ENCODE results near the gene TSPAN18.

Gene TSPAN18

GRCh38 chr11:44860346-44860745 is 133.6 kb downstream of the TSPAN18 start:
- DNase-seq (ENCODE audit: extremely low read depth, insufficient read length): no peak
- Histone ChIP-seq H3K27me3 (replicated peaks; ENCODE audit: control insufficient read depth, insufficient read depth, low read length) (no peaks in the 10 kb centered on the region; the same call in 1 of the 2 replicates), H3K36me3 (ENCODE audit: control insufficient read depth, insufficient read depth, low read length) (no peaks in the 10 kb centered on the region), H3K4me3 (replicated peaks; ENCODE audit: low read depth, low read length) (no peak overlapping the region)
- TF ChIP-seq, protein P1, sequence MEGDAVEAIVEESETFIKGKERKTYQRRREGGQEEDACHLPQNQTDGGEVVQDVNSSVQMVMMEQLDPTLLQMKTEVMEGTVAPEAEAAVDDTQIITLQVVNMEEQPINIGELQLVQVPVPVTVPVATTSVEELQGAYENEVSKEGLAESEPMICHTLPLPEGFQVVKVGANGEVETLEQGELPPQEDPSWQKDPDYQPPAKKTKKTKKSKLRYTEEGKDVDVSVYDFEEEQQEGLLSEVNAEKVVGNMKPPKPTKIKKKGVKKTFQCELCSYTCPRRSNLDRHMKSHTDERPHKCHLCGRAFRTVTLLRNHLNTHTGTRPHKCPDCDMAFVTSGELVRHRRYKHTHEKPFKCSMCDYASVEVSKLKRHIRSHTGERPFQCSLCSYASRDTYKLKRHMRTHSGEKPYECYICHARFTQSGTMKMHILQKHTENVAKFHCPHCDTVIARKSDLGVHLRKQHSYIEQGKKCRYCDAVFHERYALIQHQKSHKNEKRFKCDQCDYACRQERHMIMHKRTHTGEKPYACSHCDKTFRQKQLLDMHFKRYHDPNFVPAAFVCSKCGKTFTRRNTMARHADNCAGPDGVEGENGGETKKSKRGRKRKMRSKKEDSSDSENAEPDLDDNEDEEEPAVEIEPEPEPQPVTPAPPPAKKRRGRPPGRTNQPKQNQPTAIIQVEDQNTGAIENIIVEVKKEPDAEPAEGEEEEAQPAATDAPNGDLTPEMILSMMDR (IDR thresholded peaks at IDR 0.05; ENCODE audit: insufficient read depth, low read length, poor library complexity, severe bottlenecking): no peak

GRCh38 chr11:44861849-44862557 is 135.2 kb downstream of the TSPAN18 start:
- Histone ChIP-seq H3K27me3 (replicated peaks; ENCODE audit: control insufficient read depth, insufficient read depth, low read length) (no peaks in the 10 kb centered on the region; the same call in 1 of the 2 replicates), H3K36me3 (ENCODE audit: control insufficient read depth, insufficient read depth, low read length) (no peaks in the 10 kb centered on the region), H3K4me3 (replicated peaks; ENCODE audit: low read depth, low read length) (no peak overlapping the region)
- DNase-seq (ENCODE audit: extremely low read depth, insufficient read length): peak; percentile 72
- TF ChIP-seq, protein P1 (IDR thresholded peaks at IDR 0.05; ENCODE audit: insufficient read depth, low read length, poor library complexity, severe bottlenecking): no peak

- Histone ChIP-seq H3K36me3 (ENCODE audit: control insufficient read depth, insufficient read depth, low read length) (no peaks in the 10 kb centered on the region), H3K27me3 (replicated peaks; ENCODE audit: control insufficient read depth, insufficient read depth, low read length) (no peaks in the 10 kb centered on the region; the same call in 1 of the 2 replicates), H3K4me3 (replicated peaks; ENCODE audit: low read depth, low read length) (no peak overlapping the region)
- TF ChIP-seq, protein P1 (IDR thresholded peaks at IDR 0.05; ENCODE audit: insufficient read depth, low read length, poor library complexity, severe bottlenecking): no peak
- no peak for DNase-seq (ENCODE audit: extremely low read depth, insufficient read length)
Measured at GRCh38 chr11:44862558-44863101, 135.9 kb downstream of the TSPAN18 start.

GRCh38 chr11:44863231-44863630 is 136.5 kb downstream of the TSPAN18 start:
- TF ChIP-seq, protein P1 (IDR thresholded peaks at IDR 0.05; ENCODE audit: insufficient read depth, low read length, poor library complexity, severe bottlenecking): no peak
- H3K27me3 ChIP-seq (replicated peaks; ENCODE audit: control insufficient read depth, insufficient read depth, low read length): no peaks in the 10 kb centered on the region; the same call in 1 of the 2 replicates
- DNase-seq (ENCODE audit: extremely low read depth, insufficient read length): no peak

GRCh38 chr11:44865866-44866272 is 139.1 kb downstream of the TSPAN18 start:
- no peak for DNase-seq (ENCODE audit: extremely low read depth, insufficient read length)
- no peaks in the 10 kb centered on the region for H3K36me3 ChIP-seq (ENCODE audit: control insufficient read depth, insufficient read depth, low read length)
- no peak overlapping the region for H3K4me3 ChIP-seq (replicated peaks; ENCODE audit: low read depth, low read length)
- TF ChIP-seq, protein P1 (IDR thresholded peaks at IDR 0.05; ENCODE audit: insufficient read depth, low read length, poor library complexity, severe bottlenecking): no peak
- H3K27me3 ChIP-seq (replicated peaks; ENCODE audit: control insufficient read depth, insufficient read depth, low read length): no peaks in the 10 kb centered on the region

More at GRCh38 chr11:44863231-44863630, 136.5 kb downstream of the TSPAN18 start:
- Histone ChIP-seq H3K36me3 (ENCODE audit: control insufficient read depth, insufficient read depth, low read length) (no peaks in the 10 kb centered on the region), H3K4me3 (replicated peaks; ENCODE audit: low read depth, low read length) (no peak overlapping the region)

Measured in GM06990 (cell line).